Esophagus (tissue), 2 donors: ENCODE data around the gene OR10G8. TPM values are rescaled to one million over a fixed set of nuclear protein-coding genes. Genes with fewer than 3 reads are reported as not detected.

Experiments used
- H3K27ac ChIP-seq, 2 donors: one replicate each; pipeline ENCODE4 v1.5.1; 2013; ENCODE audit warnings: low read depth in 2 of 2, mild to moderate bottlenecking in 2 of 2, inconsistent platforms in 1 of 2, low read length in 1 of 2, moderate library complexity in 1 of 2
- H3K27me3 ChIP-seq, 2 donors: one replicate each; pipeline ENCODE4 v1.6.1; 2013; ENCODE audit warnings: low read length in 2 of 2, control low read depth in 1 of 2, mild to moderate bottlenecking in 1 of 2; ENCODE audit not compliant: insufficient read depth in 2 of 2, control insufficient read depth in 1 of 2
- H3K36me3 ChIP-seq, 2 donors: one replicate each; pipeline ENCODE4 v1.6.1; 2013; ENCODE audit warnings: low read length in 1 of 2; ENCODE audit not compliant: control insufficient read depth in 2 of 2, insufficient read depth in 2 of 2
- H3K4me1 ChIP-seq, 2 donors: one replicate each; pipeline ENCODE4 v1.6.1; 2013; ENCODE audit warnings: low read length in 1 of 2; ENCODE audit not compliant: control insufficient read depth in 2 of 2, insufficient read depth in 2 of 2
- H3K4me3 ChIP-seq, 2 donors: one replicate each; pipeline ENCODE4 v1.5.1; 2013; ENCODE audit warnings: low read length in 2 of 2, mild to moderate bottlenecking in 2 of 2, low read depth in 1 of 2, moderate library complexity in 1 of 2
- H3K9me3 ChIP-seq, 2 donors: one replicate each; pipeline ENCODE4 v1.6.1; 2013; ENCODE audit warnings: mild to moderate bottlenecking in 2 of 2, low read depth in 1 of 2, low read length in 1 of 2, moderate library complexity in 1 of 2; ENCODE audit not compliant: control insufficient read depth in 2 of 2, insufficient read depth in 1 of 2
- WGBS, 2 donors: extraction: QIAGEN DNeasy Blood & Tissue Kit; methylation state at CpG; one replicate each; pipeline ENCODE4 v1.1.7; 2013; 5-methylcytosine and 5-hydroxymethylcytosine counted together
- polyA plus RNA-seq, 2 donors: library from polyadenylated mRNA; stranded (reverse); fragments of 200-250 nt; gene quantifications; one replicate each; pipeline ENCODE4 v1.2.3, GENCODE V29; 2013
- donor health status: healthy with polysubstance abuse.
- donor health status: Bipolar disorder and iron deficiency.

Gene OR10G8
- polyA plus RNA-seq, 2 donors, result not detected

DNA sequence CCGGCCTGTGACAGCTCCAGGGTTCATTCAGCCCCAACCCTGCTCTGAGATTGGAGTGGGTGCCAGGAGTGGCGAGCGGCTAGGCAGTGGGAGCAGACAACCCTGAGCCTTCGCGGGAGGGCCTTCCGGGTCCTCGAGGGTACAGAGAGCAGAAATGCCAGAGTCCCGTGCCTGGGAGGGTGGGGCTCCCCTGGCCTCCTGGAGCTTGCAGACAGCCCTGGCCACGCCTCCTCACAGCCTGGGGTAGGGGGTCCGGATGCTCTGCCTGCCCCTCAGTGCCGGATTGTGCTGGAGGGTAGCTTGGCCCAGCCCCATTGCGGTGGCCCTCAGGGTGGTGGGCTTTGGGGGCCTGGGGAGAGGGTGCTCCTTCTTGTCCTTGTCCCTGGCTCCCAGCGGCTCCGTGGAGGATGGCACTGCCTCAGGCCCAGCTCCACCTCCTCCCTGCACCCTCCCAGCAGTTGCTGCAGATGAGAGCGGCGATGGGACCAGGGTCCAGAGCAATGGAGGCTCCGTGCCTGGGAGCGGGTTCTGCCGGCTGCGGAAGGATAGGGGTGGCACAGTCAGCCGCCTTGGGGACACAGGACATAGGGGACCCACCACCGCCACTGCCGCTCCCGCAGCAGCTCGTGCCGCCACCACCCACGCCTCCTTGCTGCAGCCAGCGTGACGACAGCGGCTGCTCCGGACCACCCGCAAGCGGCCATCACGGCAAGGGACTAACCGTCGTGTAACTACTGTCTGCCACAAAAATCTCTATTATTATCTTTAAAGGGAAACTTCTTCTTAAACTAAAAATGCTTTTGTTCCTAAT lies 49.4 kb downstream of the OR10G8 start:
- Histone ChIP-seq H3K36me3 (no peaks in the 10 kb centered on the region), H3K4me1 (peaks cover 5 to 10% of the 10 kb centered on the region in 2 donors), H3K27me3 (peaks cover 0 to 2% of the 10 kb centered on the region in 2 donors), H3K9me3 (no peaks in the 10 kb centered on the region), H3K4me3 (peak overlapping the region; percentile 33 to 45), H3K27ac (no peak overlapping the region)
- 5 to 12% methylated on average over 36 of the region's 36 CpGs for WGBS, 2 donors

DNA sequence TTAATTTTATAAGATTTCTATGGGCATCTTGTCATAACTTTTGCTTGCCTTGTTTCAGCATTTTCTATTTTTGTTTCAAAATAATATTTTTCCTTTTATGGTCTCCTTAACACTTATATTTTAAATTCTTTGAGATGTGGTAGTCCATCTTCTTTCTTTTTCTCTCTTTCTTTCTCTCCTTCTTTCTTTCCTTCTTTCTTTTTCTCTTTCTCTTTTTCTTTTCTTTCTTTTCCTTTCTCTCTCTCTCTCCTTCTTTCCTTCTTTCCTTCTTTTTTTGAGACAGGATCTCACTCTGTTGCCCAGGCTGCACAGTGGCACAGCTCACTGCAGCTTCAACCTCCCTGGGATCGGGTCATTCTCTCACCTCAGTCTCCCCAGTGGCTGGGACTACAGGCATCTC lies 50.7 kb downstream of the OR10G8 start:
- WGBS, 2 donors, result 75 to 93% methylated on average over 1 of the region's 1 CpG
- Histone ChIP-seq H3K36me3 (no peaks in the 10 kb centered on the region), H3K4me1 (peaks cover 5 to 10% of the 10 kb centered on the region in 2 donors), H3K4me3 (no peak overlapping the region), H3K27ac (no peak overlapping the region), H3K9me3 (no peaks in the 10 kb centered on the region), H3K27me3 (peaks cover 0 to 2% of the 10 kb centered on the region in 2 donors)

DNA sequence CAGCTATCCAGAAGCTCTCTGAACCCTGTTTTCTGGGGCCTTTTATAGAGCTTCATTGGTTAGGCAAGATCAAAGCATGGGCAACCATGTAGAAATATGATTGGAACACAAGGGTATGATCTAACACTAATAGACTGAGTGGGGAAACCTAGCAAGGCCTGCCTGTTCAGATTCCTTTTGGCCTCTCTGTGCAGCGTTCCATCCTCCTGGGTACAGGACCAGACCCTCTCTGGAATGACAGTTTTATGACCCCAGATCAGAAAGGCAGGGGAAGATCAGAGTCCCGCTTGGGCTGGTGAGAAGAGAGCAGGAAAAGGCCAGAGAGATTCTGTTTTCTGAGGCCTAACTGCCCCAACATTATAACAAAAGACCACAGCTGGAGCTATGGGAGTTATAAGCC lies 52.0 kb downstream of the OR10G8 start:
- Histone ChIP-seq H3K4me1 (peaks cover 5 to 10% of the 10 kb centered on the region in 2 donors), H3K9me3 (no peaks in the 10 kb centered on the region), H3K27me3 (peaks cover 0 to 2% of the 10 kb centered on the region in 2 donors), H3K27ac (no peak overlapping the region), H3K4me3 (no peak overlapping the region), H3K36me3 (no peaks in the 10 kb centered on the region)
- 81 to 90% methylated on average over 2 of the region's 2 CpGs for WGBS, 2 donors

DNA sequence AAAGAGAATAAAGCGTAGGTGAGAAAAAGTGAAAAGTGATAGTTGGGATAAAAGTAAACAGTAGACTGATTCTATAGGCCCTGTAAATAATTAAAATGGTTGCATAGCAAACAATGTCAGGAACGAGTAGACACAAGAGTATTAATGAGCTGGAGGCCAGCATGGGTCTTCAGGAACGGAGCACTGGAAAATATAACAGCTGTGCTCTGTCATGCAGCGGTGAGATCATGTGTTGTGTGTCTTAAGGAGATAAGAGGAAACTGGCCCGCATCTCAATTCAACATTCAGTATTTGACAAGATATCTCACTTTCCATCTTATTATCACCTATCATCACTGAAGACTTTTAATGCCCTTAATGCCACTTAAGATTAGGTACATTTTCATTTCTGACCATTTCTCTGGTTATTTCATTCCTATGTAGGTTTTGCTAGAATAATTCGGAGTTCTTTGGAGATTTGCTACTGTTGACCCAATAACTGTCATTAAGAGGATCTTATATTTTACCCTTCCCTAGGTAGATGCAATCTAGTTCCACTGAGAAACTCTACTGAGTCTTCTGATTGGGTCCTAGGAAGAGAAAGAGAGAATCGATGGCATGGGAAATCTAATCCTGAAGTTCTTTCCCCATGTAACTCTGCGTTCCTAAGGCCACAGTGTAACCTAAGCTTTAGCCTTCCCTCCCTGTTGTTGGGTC lies 53.2 kb downstream of the OR10G8 start:
- H3K4me1 ChIP-seq, result peaks cover 5 to 10% of the 10 kb centered on the region in 2 donors
- no peaks in the 10 kb centered on the region for H3K36me3 ChIP-seq
- 66 to 68% methylated on average over 8 of the region's 8 CpGs for WGBS, 2 donors
- peaks cover 0 to 2% of the 10 kb centered on the region in 2 donors for H3K27me3 ChIP-seq
- H3K27ac ChIP-seq, result no peak overlapping the region
- no peaks in the 10 kb centered on the region for H3K9me3 ChIP-seq
- no peak overlapping the region for H3K4me3 ChIP-seq

Other genes starting within 250 kb of the OR10G8 start
- not detected for gene OR6M1, start 220.4 kb upstream of the OR10G8 start, polyA plus RNA-seq
- gene TMEM225, start 141.1 kb upstream of the OR10G8 start, polyA plus RNA-seq, result not detected
- gene OR8D4, start 124.6 kb upstream of the OR10G8 start, polyA plus RNA-seq, result not detected
- not detected for gene OR4D5, start 87.2 kb upstream of the OR10G8 start, polyA plus RNA-seq
- not detected for gene OR6T1, start 83.0 kb upstream of the OR10G8 start, polyA plus RNA-seq
- gene OR10S1, start 49.0 kb upstream of the OR10G8 start, polyA plus RNA-seq, result not detected
- gene OR10G6, start 31.6 kb upstream of the OR10G8 start, polyA plus RNA-seq, result not detected
- not detected for gene OR10G4, start 13.8 kb upstream of the OR10G8 start, polyA plus RNA-seq
- not detected for gene OR10G9, start 3.8 kb upstream of the OR10G8 start, polyA plus RNA-seq
- not detected for gene OR10G7, start 14.5 kb downstream of the OR10G8 start, polyA plus RNA-seq
- gene VWA5A, start 88.7 kb downstream of the OR10G8 start, polyA plus RNA-seq, result 1 to 10 TPM; 6.6 TPM
- gene OR10D3, start 156.5 kb downstream of the OR10G8 start, polyA plus RNA-seq, result not detected
- gene OR8G1, start 214.3 kb downstream of the OR10G8 start, polyA plus RNA-seq, result not detected
- not detected for gene OR8G5, start 229.6 kb downstream of the OR10G8 start, polyA plus RNA-seq